HG03039 (cell line): ENCODE results near the gene MRPS16.
"Not testable (repeated sequence)": the region's sequence is repeated elsewhere in the genome, so short reads cannot be mapped to it uniquely, and the experiment has no call there.

Experiments used
- ATAC-seq: cut with Tn5 transposase; IDR thresholded peaks from one replicate; pipeline ENCODE4 v1.9.1; 2021; ENCODE audit warnings: mild to moderate bottlenecking, moderate library complexity; ENCODE audit not compliant: unreplicated experiment

MRPS16 gene

GRCh38 chr10:73252445-73253224 lies at the start of gene MRPS16:
Gene MRPS16 (minus strand): TSS chr10:73252644. CDS start chr10:73252482, 162 bp downstream.
- ATAC-seq = peak; percentile 60

- no peak for ATAC-seq
These were observed 44.5 kb upstream of the MRPS16 start for GRCh38 chr10:73296946-73297345.

- no peak for ATAC-seq
These were observed 41.0 kb upstream of the MRPS16 start for GRCh38 chr10:73293461-73293860.

GRCh38 chr10:73289958-73290357 lies 37.5 kb upstream of the MRPS16 start:
- no peak for ATAC-seq

GRCh38 chr10:73287441-73287840 lies 35.0 kb upstream of the MRPS16 start:
- no peak for ATAC-seq

DNA sequence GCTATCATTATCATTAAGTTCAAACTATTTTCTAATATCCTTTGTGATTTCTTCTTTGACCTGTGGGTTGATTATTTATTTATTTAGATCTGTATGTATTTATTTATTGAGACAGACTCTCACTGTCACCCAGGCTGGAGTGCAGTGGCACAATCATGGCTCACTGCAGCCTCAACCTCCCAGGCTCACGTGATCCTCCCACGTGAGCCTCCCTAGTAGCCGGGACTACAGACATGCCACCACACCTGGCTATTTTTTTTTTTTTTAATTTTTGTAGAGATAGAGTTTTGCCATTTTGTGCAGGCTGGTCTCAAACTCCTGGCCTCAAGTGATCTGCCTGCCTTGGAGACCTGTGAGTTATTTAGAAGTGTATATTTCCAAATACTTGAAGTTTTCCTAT lies 28.7 kb upstream of the MRPS16 start:
- ATAC-seq = no peak

DNA sequence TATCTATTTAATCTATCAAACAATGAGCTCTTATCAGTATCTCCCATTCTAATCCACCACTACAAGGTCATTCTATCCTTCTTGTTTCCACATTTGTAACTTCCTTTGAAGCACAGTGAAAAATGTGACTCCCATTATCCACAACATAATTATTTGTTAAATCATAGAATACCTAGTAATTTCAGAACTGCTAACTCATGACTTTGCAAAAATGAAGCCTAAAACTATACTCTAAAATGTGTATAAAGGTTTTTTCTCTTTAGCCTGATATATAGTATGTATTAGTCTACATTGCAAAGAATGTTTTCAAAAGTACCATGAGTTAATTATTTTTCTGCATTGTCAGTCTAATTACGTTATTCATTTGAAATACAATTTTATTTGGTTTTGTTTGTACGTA lies 12.0 kb upstream of the MRPS16 start:
- ATAC-seq = no peak

DNA sequence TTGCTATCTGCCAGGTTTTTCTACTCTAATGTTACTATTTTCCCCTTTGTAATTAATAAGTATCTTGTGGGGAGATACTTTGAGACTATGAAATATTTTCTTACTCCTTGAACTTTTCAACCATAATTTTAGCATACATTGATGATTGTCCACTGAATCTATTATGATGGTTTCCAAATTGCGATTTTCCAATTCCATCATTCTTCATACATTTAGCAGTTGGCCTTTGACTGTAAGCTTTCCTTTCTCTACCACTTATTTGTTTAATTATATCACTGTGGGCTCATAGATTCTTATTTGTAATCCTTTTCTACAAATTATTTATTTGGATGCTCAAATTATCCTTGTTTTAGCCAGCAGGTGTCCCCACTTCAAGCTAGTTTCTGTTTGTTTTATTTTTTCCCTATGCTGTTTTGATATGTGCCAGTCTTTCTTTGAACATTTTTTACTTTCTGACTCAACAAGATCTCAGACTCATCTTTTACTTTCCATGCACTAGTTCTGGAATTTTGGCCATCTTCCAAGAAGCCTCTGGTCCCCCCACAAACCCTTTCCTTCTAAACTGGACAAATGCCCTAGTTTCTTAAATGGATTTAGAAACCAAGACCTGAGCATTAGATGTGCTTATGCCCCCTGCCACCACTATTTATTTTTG lies 11.4 kb upstream of the MRPS16 start:
- ATAC-seq = no peak

GRCh38 chr10:73262880-73263555 lies 10.6 kb upstream of the MRPS16 start:
- no peak for ATAC-seq

GRCh38 chr10:73262105-73262730 lies 9.8 kb upstream of the MRPS16 start:
- ATAC-seq = no peak

DNA sequence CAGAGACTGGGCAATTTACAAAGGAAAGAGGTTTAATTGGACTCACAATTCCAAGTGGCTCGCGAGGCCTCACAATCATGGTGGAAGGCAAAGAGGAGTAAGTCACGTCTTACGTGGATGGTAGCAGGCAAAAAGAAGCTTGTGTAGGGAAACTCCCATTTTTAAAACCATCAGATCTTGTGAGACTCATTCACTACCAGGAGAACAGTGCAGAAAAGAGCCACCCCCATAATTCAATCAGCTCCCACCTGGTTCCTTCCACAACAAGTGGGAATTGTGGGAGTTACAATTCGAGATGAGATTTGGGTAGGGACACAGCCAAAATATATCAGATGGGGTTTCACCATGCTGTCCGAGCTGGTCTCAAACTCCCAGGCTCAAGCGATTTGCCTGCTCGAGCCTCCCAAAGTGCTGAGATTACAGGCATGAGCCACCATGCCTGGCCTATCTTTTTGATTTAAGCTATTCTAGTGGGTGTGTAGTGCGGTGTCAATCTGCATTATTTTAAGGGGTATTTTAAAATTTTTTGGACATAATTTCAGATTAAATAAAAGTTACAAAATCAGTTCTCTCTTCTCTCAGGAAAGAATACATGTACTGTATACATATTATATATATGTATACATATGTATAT lies 9.0 kb upstream of the MRPS16 start:
- no peak for ATAC-seq

- not testable (repeated sequence) for ATAC-seq
These were observed 6.2 kb upstream of the MRPS16 start for GRCh38 chr10:73258612-73259011.

GRCh38 chr10:73253225-73253555 lies 746 bp upstream of the MRPS16 start:
- ATAC-seq = no peak

- peak; percentile 32 for ATAC-seq
These were observed 580 bp downstream of the MRPS16 start for GRCh38 chr10:73251683-73252444.

- ATAC-seq = no peak
These were observed 4.2 kb downstream of the MRPS16 start for GRCh38 chr10:73248259-73248724.

- no peak for ATAC-seq
These were observed 4.8 kb downstream of the MRPS16 start for GRCh38 chr10:73247509-73248258.

- ATAC-seq = peak; percentile 73
These were observed 5.6 kb downstream of the MRPS16 start, which contains the start of gene DNAJC9 for GRCh38 chr10:73246646-73247508. Gene DNAJC9 (minus strand): TSS chr10:73247255. CDS start chr10:73247189, 66 bp downstream.

DNA sequence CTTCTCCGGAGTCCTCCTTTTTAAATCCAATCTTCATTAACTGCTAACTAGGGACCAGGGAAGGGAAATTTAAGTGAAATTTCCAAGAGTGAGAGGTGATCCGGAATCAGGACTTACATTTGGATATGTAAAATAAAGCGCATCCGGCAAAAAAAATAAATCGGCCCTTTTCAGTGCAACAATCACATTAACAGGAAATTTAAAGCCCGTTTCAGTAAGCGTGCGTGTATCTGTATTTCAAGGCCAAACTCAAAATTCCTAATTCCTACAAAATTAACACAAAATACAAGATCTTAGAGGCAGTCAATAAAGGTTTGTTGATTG lies 6.2 kb downstream of the MRPS16 start:
- ATAC-seq = no peak
